Muscle layer of colon (tissue), 2 donors: ENCODE results near the gene RCVRN.

Experiments
- H3K27ac ChIP-seq: one replicate; pipeline ENCODE4 v1.7.0; 2013; ENCODE audit warnings: low read depth, mild to moderate bottlenecking, low read length, moderate library complexity
- H3K27me3 ChIP-seq, 2 donors: one replicate each; pipeline ENCODE4 v1.7.0; 2013; ENCODE audit warnings: low read length in 2 of 2, mild to moderate bottlenecking in 2 of 2; ENCODE audit not compliant: insufficient read depth in 2 of 2, control insufficient read depth in 1 of 2
- H3K36me3 ChIP-seq: one replicate; pipeline ENCODE4 v1.7.0; 2013; ENCODE audit warnings: mild to moderate bottlenecking, low read length; ENCODE audit not compliant: insufficient read depth
- H3K4me1 ChIP-seq: one replicate; pipeline ENCODE4 v1.7.0; 2013; ENCODE audit warnings: mild to moderate bottlenecking, low read length; ENCODE audit not compliant: insufficient read depth
- H3K4me3 ChIP-seq, 2 donors: one replicate each; pipeline ENCODE4 v1.7.0; 2013; ENCODE audit warnings: low read length in 2 of 2, low read depth in 1 of 2, mild to moderate bottlenecking in 1 of 2, moderate library complexity in 1 of 2
- H3K9ac ChIP-seq: one replicate; pipeline ENCODE4 v1.7.0; 2013; ENCODE audit warnings: low read length
- H3K9me3 ChIP-seq: one replicate; pipeline ENCODE4 v1.7.0; 2013; ENCODE audit warnings: mild to moderate bottlenecking, low read length
- donor health status: abdominal sarcoma.
- donor health status: Adenocarcinoma of cecum.

Gene RCVRN

GRCh38 chr17:9936095-9936494, 31.0 kb upstream of the RCVRN start:
- H3K4me1 ChIP-seq, result peaks cover 4% of the 10 kb centered on the region
- H3K27ac ChIP-seq, result no peak overlapping the region
- peaks cover 11% of the 10 kb centered on the region for H3K36me3 ChIP-seq
- H3K9me3 ChIP-seq, result no peaks in the 10 kb centered on the region
- no peak overlapping the region for H3K9ac ChIP-seq
- no peak overlapping the region for H3K4me3 ChIP-seq
- no peaks in the 10 kb centered on the region for H3K27me3 ChIP-seq

GRCh38 chr17:9935408-9935807, 30.3 kb upstream of the RCVRN start:
- peaks cover 4% of the 10 kb centered on the region for H3K4me1 ChIP-seq
- H3K27ac ChIP-seq, result no peak overlapping the region
- H3K9ac ChIP-seq, result no peak overlapping the region
- peaks cover 8% of the 10 kb centered on the region for H3K36me3 ChIP-seq
- H3K4me3 ChIP-seq, result no peak overlapping the region
- H3K27me3 ChIP-seq, result no peaks in the 10 kb centered on the region
- H3K9me3 ChIP-seq, result no peaks in the 10 kb centered on the region

- Histone ChIP-seq H3K27ac (no peak overlapping the region), H3K4me1 (peaks cover 4% of the 10 kb centered on the region), H3K27me3 (no peaks in the 10 kb centered on the region), H3K9me3 (no peaks in the 10 kb centered on the region), H3K9ac (no peak overlapping the region), H3K36me3 (peaks cover 7% of the 10 kb centered on the region), H3K4me3 (no peak overlapping the region)
These were observed 29.3 kb upstream of the RCVRN start for GRCh38 chr17:9934331-9934730.

GRCh38 chr17:9932491-9932890, 27.4 kb upstream of the RCVRN start:
- H3K9me3 ChIP-seq, result no peaks in the 10 kb centered on the region
- H3K36me3 ChIP-seq, result no peaks in the 10 kb centered on the region
- no peaks in the 10 kb centered on the region for H3K27me3 ChIP-seq
- H3K4me3 ChIP-seq, result no peak overlapping the region
- no peak overlapping the region for H3K27ac ChIP-seq
- peaks cover 4% of the 10 kb centered on the region for H3K4me1 ChIP-seq
- H3K9ac ChIP-seq, result no peak overlapping the region

- no peak overlapping the region for H3K9ac ChIP-seq
- H3K27me3 ChIP-seq, result no peaks in the 10 kb centered on the region
- no peaks in the 10 kb centered on the region for H3K36me3 ChIP-seq
- H3K27ac ChIP-seq, result no peak overlapping the region
- H3K4me1 ChIP-seq, result no peaks in the 10 kb centered on the region
- no peak overlapping the region for H3K4me3 ChIP-seq
- no peaks in the 10 kb centered on the region for H3K9me3 ChIP-seq
These were observed 26.2 kb upstream of the RCVRN start for GRCh38 chr17:9931144-9931741.

- Histone ChIP-seq H3K27ac (no peak overlapping the region), H3K9me3 (no peaks in the 10 kb centered on the region), H3K4me1 (no peaks in the 10 kb centered on the region), H3K9ac (no peak overlapping the region), H3K4me3 (no peak overlapping the region), H3K36me3 (no peaks in the 10 kb centered on the region), H3K27me3 (no peaks in the 10 kb centered on the region)
These were observed 24.8 kb upstream of the RCVRN start for GRCh38 chr17:9929871-9930270.

- no peaks in the 10 kb centered on the region for H3K9me3 ChIP-seq
- no peak overlapping the region for H3K27ac ChIP-seq
- no peaks in the 10 kb centered on the region for H3K27me3 ChIP-seq
- no peaks in the 10 kb centered on the region for H3K36me3 ChIP-seq
- H3K9ac ChIP-seq, result no peak overlapping the region
- H3K4me1 ChIP-seq, result no peaks in the 10 kb centered on the region
- H3K4me3 ChIP-seq, result no peak overlapping the region
These were observed 23.7 kb upstream of the RCVRN start for GRCh38 chr17:9928601-9929333.

- no peaks in the 10 kb centered on the region for H3K9me3 ChIP-seq
- H3K36me3 ChIP-seq, result no peaks in the 10 kb centered on the region
- no peaks in the 10 kb centered on the region for H3K27me3 ChIP-seq
- no peak overlapping the region for H3K9ac ChIP-seq
- no peaks in the 10 kb centered on the region for H3K4me1 ChIP-seq
- H3K4me3 ChIP-seq, result no peak overlapping the region
- H3K27ac ChIP-seq, result no peak overlapping the region
These were observed 21.2 kb upstream of the RCVRN start for GRCh38 chr17:9926150-9926804.

GRCh38 chr17:9925457-9925856, 20.4 kb upstream of the RCVRN start:
- H3K27ac ChIP-seq, result no peak overlapping the region
- H3K4me1 ChIP-seq, result no peaks in the 10 kb centered on the region
- H3K27me3 ChIP-seq, result no peaks in the 10 kb centered on the region
- no peak overlapping the region for H3K4me3 ChIP-seq
- no peak overlapping the region for H3K9ac ChIP-seq
- H3K36me3 ChIP-seq, result peaks cover 2% of the 10 kb centered on the region
- H3K9me3 ChIP-seq, result no peaks in the 10 kb centered on the region

GRCh38 chr17:9924735-9925191, 19.7 kb upstream of the RCVRN start:
- Histone ChIP-seq H3K9ac (no peak overlapping the region), H3K27me3 (no peaks in the 10 kb centered on the region), H3K4me1 (no peaks in the 10 kb centered on the region), H3K27ac (no peak overlapping the region), H3K4me3 (no peak overlapping the region), H3K9me3 (no peaks in the 10 kb centered on the region), H3K36me3 (peaks cover 7% of the 10 kb centered on the region)

- Histone ChIP-seq H3K9me3 (no peaks in the 10 kb centered on the region), H3K27me3 (no peaks in the 10 kb centered on the region), H3K27ac (no peak overlapping the region), H3K4me1 (no peaks in the 10 kb centered on the region), H3K9ac (no peak overlapping the region), H3K4me3 (no peak overlapping the region), H3K36me3 (peaks cover 24% of the 10 kb centered on the region)
These were observed 17.2 kb upstream of the RCVRN start for GRCh38 chr17:9922012-9922848.
